ENCODE measurements around the gene RAP1B.
"Not testable (repeated sequence)": the region's sequence is repeated elsewhere in the genome, so short reads cannot be mapped to it uniquely, and the experiment has no call there.

GRCh38 chr12:68637439-68637838, 26.7 kb downstream of the RAP1B start:
- not testable (repeated sequence) for TF ChIP-seq CTCF (IDR thresholded peaks at IDR 0.05; ENCODE audit: extremely low read depth in 1 of 2, insufficient read depth in 1 of 2, low read depth in 1 of 2, low read length in 2 of 2); EZH2 (IDR thresholded peaks at IDR 0.05; ENCODE audit: borderline replicate concordance, low read depth, low read length, severe bottlenecking); POLR2A (IDR thresholded peaks at IDR 0.05; ENCODE audit: low read depth, low read length); POLR2AphosphoS5 (IDR thresholded peaks at IDR 0.05; ENCODE audit: insufficient read depth, low read depth, low read length); MAX (IDR thresholded peaks at IDR 0.05; ENCODE audit: insufficient read depth, insufficient read length)
